ENCODE data around the gene CRABP2.

The CRABP2 gene

DNA sequence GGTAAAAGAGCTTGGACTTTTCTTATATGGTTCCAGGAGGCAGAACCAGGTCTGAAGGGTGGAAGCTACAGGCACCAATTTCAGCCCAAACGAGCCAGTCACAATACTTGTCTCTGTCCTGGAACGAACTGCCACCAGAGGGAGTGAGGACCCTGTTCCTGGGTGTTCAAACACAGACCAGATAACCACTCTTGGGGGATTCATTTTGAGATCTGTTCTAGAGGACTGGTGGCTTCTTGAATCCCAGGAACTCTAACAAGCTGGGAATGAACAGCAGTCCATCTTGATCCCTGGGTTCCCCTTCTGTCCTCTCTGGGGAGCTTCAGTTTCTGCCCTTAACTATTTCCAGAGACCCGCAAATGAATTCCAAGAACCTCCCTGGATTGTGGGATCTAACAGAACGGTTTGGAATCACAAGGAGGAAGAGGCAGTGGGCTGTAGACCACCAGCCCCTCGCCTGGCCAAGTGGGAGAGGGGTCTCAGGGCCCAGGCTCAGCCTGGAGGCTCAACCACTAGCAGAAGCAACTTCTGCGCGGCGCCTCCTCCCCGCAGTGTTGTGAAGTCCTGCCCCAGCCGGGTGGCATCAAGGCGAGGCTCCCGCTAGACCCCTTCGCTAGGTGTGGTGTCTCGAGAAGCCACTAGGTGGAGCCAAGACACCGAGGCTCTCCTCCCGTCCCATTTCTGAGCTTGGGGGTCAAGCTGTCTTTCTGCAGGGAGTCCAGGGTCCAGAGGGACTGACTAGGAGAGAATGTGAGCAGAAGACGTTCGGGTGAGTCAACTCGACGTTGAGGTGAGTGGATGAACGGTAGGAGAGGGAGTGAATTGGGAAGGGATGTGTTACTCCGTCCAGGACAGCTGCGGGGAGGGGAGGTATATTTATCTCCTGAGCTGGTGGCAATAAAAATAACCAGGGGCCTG is 16.1 kb downstream of the CRABP2 start:
- Histone ChIP-seq H3K27ac (ENCODE audit: low read depth, low read length) (no peak overlapping the region), H3K4me2 (ENCODE audit: low read length) (peak overlapping the region; percentile 42), H4K20me1 (ENCODE audit: control insufficient read depth, insufficient read depth, low read depth, low read length) (no peaks in the 10 kb centered on the region), H3K36me3 (ENCODE audit: control insufficient read depth, low read length) (no peaks in the 10 kb centered on the region), H3K79me2 (ENCODE audit: control insufficient read depth, low read length) (no peaks in the 10 kb centered on the region), H3K9me2 (replicated peaks; ENCODE audit: control insufficient read depth, low read length) (no peaks in the 10 kb centered on the region), H3K27me3 (ENCODE audit: control insufficient read depth, low read length) (peaks cover 57% of the 10 kb centered on the region), H3K9me3 (ENCODE audit: control insufficient read depth, insufficient read depth, low read length) (no peaks in the 10 kb centered on the region), H3K4me3 (ENCODE audit: low read length) (no peak overlapping the region), H3K4me1 (ENCODE audit: control insufficient read depth, low read length) (peaks cover 25% of the 10 kb centered on the region), H3F3A (ENCODE audit: control insufficient read depth, insufficient read depth) (no peaks in the 10 kb centered on the region)
- TF ChIP-seq CTCF (IDR thresholded peaks at IDR 0.05; ENCODE audit: low read depth, low read length, poor library complexity, severe bottlenecking) (peak; percentile 88), EZH2phosphoT487 (IDR thresholded peaks at IDR 0.05; ENCODE audit: borderline replicate concordance, low read length) (peak; percentile 37; the same call in 1 of the 2 replicates)

DNA sequence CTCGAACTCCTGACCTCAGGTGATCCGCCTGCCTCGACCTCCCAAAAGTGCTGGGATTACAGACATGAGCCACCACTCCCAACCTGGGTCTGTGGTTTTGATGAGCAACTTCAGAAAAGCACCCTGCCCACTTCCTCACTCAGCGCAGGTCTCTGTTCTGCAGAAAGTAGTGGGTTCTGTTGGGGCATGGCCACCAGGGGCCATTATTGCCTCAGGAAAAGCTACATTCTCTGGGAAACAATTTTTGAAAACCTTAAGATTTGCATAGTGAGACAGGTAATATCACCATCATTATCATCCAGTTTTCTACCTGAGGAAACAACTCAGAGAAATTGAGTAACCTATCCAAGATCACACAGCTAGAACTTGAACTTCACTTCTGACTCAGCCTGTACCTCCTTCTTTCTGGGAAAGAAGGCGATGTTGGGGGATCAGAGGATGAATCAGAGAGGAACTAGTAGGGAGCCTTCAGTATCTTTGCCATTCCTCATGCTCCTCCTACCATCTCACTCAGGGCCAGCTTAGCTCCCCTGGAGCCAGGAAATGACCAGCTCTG is 21.1 kb downstream of the CRABP2 start:
- Histone ChIP-seq H3K9me2 (replicated peaks; ENCODE audit: control insufficient read depth, low read length) (no peaks in the 10 kb centered on the region), H4K20me1 (ENCODE audit: control insufficient read depth, insufficient read depth, low read depth, low read length) (no peaks in the 10 kb centered on the region), H3K4me1 (ENCODE audit: control insufficient read depth, low read length) (peaks cover 27% of the 10 kb centered on the region), H3K27me3 (ENCODE audit: control insufficient read depth, low read length) (peaks cover 43% of the 10 kb centered on the region), H3K4me2 (ENCODE audit: low read length) (no peak overlapping the region), H3K36me3 (ENCODE audit: control insufficient read depth, low read length) (no peaks in the 10 kb centered on the region), H3F3A (ENCODE audit: control insufficient read depth, insufficient read depth) (0 out of 2 replicates have a peak, but pooled peaks cover 3% of the 10 kb centered on the region), H3K9me3 (ENCODE audit: control insufficient read depth, insufficient read depth, low read length) (no peaks in the 10 kb centered on the region), H3K79me2 (ENCODE audit: control insufficient read depth, low read length) (no peaks in the 10 kb centered on the region), H3K4me3 (ENCODE audit: low read length) (no peak overlapping the region), H3K27ac (ENCODE audit: low read depth, low read length) (no peak overlapping the region)
- peak; percentile 16 for TF ChIP-seq CTCF (IDR thresholded peaks at IDR 0.05; ENCODE audit: low read depth, low read length, poor library complexity, severe bottlenecking)
- no peak for TF ChIP-seq EZH2phosphoT487 (IDR thresholded peaks at IDR 0.05; ENCODE audit: borderline replicate concordance, low read length)

- H3K36me3 ChIP-seq (ENCODE audit: control insufficient read depth, low read length) = no peaks in the 10 kb centered on the region
- no peaks in the 10 kb centered on the region for H3K79me2 ChIP-seq (ENCODE audit: control insufficient read depth, low read length)
- H3K27ac ChIP-seq (ENCODE audit: low read depth, low read length) = no peak overlapping the region
- no peak for TF ChIP-seq EZH2phosphoT487 (IDR thresholded peaks at IDR 0.05; ENCODE audit: borderline replicate concordance, low read length)
- no peak for TF ChIP-seq CTCF (IDR thresholded peaks at IDR 0.05; ENCODE audit: low read depth, low read length, poor library complexity, severe bottlenecking)
- no peaks in the 10 kb centered on the region for H3K9me3 ChIP-seq (ENCODE audit: control insufficient read depth, insufficient read depth, low read length)
- peaks cover 28% of the 10 kb centered on the region for H3K4me1 ChIP-seq (ENCODE audit: control insufficient read depth, low read length)
- peaks cover 56% of the 10 kb centered on the region for H3K27me3 ChIP-seq (ENCODE audit: control insufficient read depth, low read length)
- peak overlapping the region; percentile 21 for H3K4me2 ChIP-seq (ENCODE audit: low read length)
- H3K9me2 ChIP-seq (replicated peaks; ENCODE audit: control insufficient read depth, low read length) = no peaks in the 10 kb centered on the region
- H3K4me3 ChIP-seq (ENCODE audit: low read length) = no peak overlapping the region
- 0 out of 2 replicates have a peak, but pooled peaks cover 3% of the 10 kb centered on the region for H3F3A ChIP-seq (ENCODE audit: control insufficient read depth, insufficient read depth)
- no peaks in the 10 kb centered on the region for H4K20me1 ChIP-seq (ENCODE audit: control insufficient read depth, insufficient read depth, low read depth, low read length)
These were observed 23.1 kb downstream of the CRABP2 start for GRCh38 chr1:156682166-156682890.

All from DOHH2 (cell line).